Neural cell (in vitro differentiated cells): Measurements from ENCODE around the gene FBXO34.

Experiments used
- EZH2 ChIP-seq: fragments of 200-600, 300-800 bp; shearing (Covaris generic), sonication (generic); IDR thresholded peaks from 2 replicates; pipeline ENCODE4 v1.6.1; 2014; ENCODE audit warnings: antibody characterized with exemption, low read length, borderline replicate concordance, mild to moderate bottlenecking; ENCODE audit not compliant: insufficient read depth, poor library complexity, severe bottlenecking
- POLR2AphosphoS5 ChIP-seq: IDR thresholded peaks from 2 replicates; pipeline ENCODE4 v1.6.1; 2012
- TF ChIP-seq, protein P1 (sequence below): fragments of 450-650 bp; IDR thresholded peaks from 2 replicates; pipeline ENCODE4 v1.5.1; 2014; ENCODE audit warnings: antibody characterized with exemption, mild to moderate bottlenecking, moderate library complexity; ENCODE audit not compliant: poor library complexity, severe bottlenecking

DNA sequence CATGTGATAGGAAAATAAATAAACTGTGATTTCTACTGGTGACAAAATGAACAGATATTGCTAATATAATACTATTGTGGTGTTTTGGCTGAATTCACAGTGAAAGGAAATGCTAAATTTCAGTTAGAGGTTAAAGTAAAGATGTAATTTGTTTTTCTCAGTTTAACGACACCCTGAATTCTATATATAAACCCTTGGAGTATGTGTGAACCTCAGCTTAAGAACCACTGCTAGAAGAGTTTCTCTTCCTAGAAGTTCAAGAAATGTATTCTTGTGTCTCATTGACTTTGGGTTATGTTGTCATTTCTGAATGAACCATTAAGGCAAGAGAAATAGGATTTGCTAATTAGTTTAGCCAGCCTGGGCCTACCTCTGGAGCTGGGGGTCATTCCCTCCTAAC, 8.2 kb downstream of the FBXO34 start:
- TF ChIP-seq, protein P1, sequence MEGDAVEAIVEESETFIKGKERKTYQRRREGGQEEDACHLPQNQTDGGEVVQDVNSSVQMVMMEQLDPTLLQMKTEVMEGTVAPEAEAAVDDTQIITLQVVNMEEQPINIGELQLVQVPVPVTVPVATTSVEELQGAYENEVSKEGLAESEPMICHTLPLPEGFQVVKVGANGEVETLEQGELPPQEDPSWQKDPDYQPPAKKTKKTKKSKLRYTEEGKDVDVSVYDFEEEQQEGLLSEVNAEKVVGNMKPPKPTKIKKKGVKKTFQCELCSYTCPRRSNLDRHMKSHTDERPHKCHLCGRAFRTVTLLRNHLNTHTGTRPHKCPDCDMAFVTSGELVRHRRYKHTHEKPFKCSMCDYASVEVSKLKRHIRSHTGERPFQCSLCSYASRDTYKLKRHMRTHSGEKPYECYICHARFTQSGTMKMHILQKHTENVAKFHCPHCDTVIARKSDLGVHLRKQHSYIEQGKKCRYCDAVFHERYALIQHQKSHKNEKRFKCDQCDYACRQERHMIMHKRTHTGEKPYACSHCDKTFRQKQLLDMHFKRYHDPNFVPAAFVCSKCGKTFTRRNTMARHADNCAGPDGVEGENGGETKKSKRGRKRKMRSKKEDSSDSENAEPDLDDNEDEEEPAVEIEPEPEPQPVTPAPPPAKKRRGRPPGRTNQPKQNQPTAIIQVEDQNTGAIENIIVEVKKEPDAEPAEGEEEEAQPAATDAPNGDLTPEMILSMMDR = no peak
- TF ChIP-seq EZH2 = no peak
- no peak for TF ChIP-seq POLR2AphosphoS5
